Heart left ventricle (tissue), 16 donors: Measurements from ENCODE around the gene NOP53. TPM values are rescaled to one million over a fixed set of nuclear protein-coding genes. Genes with fewer than 3 reads are reported as not detected.

Experiments used
- ATAC-seq, 4 donors: fragments of 200-7000 bp; cut with Tn5 transposase; one replicate each; pipeline ENCODE4 v1.9.1; 2020 to 2022; ENCODE audit warnings: moderate library complexity in 4 of 4, mild to moderate bottlenecking in 3 of 4, moderate number of reproducible peaks in 1 of 4
- DNase-seq, 5 donors: peaks; one replicate each; pipeline ENCODE4 v3.0.0-alpha.2; 2020
- H3K27ac ChIP-seq, 12 donors: fragments of 200-600 bp; sonication (generic) in 4 of 12; one replicate each; pipeline versions ENCODE4 v1.5.0 to v1.8.0; 2016 to 2022; ENCODE audit warnings: mild to moderate bottlenecking in 2 of 12
- H3K27me3 ChIP-seq, 9 donors: fragments of 200-600 bp; sonication (generic) in 2 of 9; one replicate each; pipeline versions ENCODE4 v1.5.1 to v1.8.0; 2016 to 2022; ENCODE audit warnings: mild to moderate bottlenecking in 3 of 9
- H3K36me3 ChIP-seq, 9 donors: fragments of 200-600 bp; sonication (generic) in 2 of 9; one replicate each; pipeline versions ENCODE4 v1.5.0 to v1.8.0; 2018 to 2022; ENCODE audit warnings: mild to moderate bottlenecking in 2 of 9
- H3K4me1 ChIP-seq, 12 donors: fragments of 200-600 bp; sonication (generic) in 4 of 12; one replicate each; pipeline versions ENCODE4 v1.5.0 to v1.8.0; 2016 to 2022; ENCODE audit warnings: mild to moderate bottlenecking in 3 of 12
- H3K4me3 ChIP-seq, 12 donors: fragments of 200-600 bp; sonication (generic) in 4 of 12; one replicate each; pipeline versions ENCODE4 v1.5.0 to v1.8.0; 2017 to 2022; ENCODE audit warnings: mild to moderate bottlenecking in 9 of 12, moderate library complexity in 4 of 12
- H3K9me3 ChIP-seq, 12 donors: fragments of 200-600 bp; sonication (generic) in 4 of 12; one replicate each; pipeline versions ENCODE4 v1.5.0 to v1.8.0; 2016 to 2022; ENCODE audit warnings: mild to moderate bottlenecking in 1 of 12
- POLR2A ChIP-seq, 2 donors: fragments of 450-650 bp; IDR thresholded peaks; one replicate each; pipeline ENCODE4 v1.6.1; 2017; ENCODE audit warnings: antibody characterized with exemption in 2 of 2, mild to moderate bottlenecking in 2 of 2, moderate library complexity in 2 of 2
- WGBS, 4 donors: extraction: QIAGEN DNeasy Blood & Tissue Kit in 2 of 4; methylation state at CpG; one replicate each; pipeline versions ENCODE4 v1.1.5 to v1.1.7; 2013 to 2018; 5-methylcytosine and 5-hydroxymethylcytosine counted together
- intact Hi-C, 10 donors: fragments of 100-400 bp; cut with DNase I; formaldehyde crosslinking; loops; one replicate each; pipeline versions ENCODE4 v1.11.1 to v1.14.2; 2022
- polyA plus RNA-seq, 2 donors: library from polyadenylated mRNA; stranded (reverse); fragments of 200-250 nt; gene quantifications; one replicate each; pipeline ENCODE4 v1.2.3, GENCODE V29; 2013
- total RNA-seq, 9 donors: library from RNA; depleted of rRNA in 2 of 9; stranded (reverse); fragments of >200 nt in 2 of 9; fragmentation: NEBNext Ultra II Directional in 3 of 9; extraction: Animal tissue kit (Norgen Biotek cat#: 25700) in 3 of 9; gene quantifications; one replicate each; pipeline versions ENCODE4 v1.1.0 to v1.2.4, GENCODE V29; 2016 to 2023
- TF ChIP-seq, protein P1 (sequence below), 12 donors: fragments of 200-600 bp; sonication (generic) in 4 of 12; IDR thresholded peaks; one replicate each; pipeline versions ENCODE4 v1.5.0 to v1.8.0; 2018 to 2022; ENCODE audit warnings: antibody characterized with exemption in 12 of 12, mild to moderate bottlenecking in 5 of 12
- donor health status: ischemic (EF 13 %, LVEDD 7.1; RV severe dilation, severe dysfunction).
- donor health status: healthy with polysubstance abuse.
- donor health status: DM: no; HTN: yes; CAD: no.
- donor health status: DM: no; HTN: no; CAD: no.
- donor health status: ischemic (EF 25% LVEDD 6.9; RV normal size, moderate dysfunction).
- donor health status: ischemic (EF 25% LVEDD 5.7; RV mildly dilated, moderate dysfunction).
- donor health status: healthy.
- donor health status: DM: yes; HTN: yes; CAD: no.
- donor health status: ischemic (EF 35%, LVEDD 5.7; RV mildly dilated, moderate dysfunction).
- donor health status: nonischemic (EF 11% LVEDD 7.7; RV severe dilation, severe dysfunction).
- donor health status: DM: yes; HTN: yes; CAD: no.
- donor health status: PGD.
- donor health status: ischemic (EF 29% LVEDD 5.4; RV normal size, mild dysfunction).
- donor health status: nonischemic (EF 23%, LVEDD 6.1; RV moderate dilation, normal function).

Gene NOP53
- total and polyA plus RNA-seq, 11 donors: 132 to 259 (median 172) TPM

DNA sequence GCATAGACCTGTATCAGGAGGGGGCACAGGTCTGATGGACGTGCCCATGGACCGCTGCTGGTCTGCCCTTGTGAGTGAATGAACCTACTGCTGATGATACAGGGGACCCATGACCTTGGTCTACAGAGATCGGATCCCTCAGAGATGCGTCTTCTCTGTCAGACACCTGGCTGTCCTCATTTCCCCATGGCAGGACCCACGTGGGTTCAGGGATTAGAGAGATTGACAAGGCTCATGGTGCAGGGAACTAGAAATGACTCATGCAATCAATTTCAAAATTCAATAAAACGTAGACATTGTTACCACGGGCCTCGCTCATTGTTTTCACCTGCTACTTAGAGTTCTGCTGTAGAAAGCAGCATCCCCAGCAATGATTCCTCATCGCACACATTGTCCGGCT lies 60.0 kb downstream of the NOP53 start:
- 84 to 89% (median 86%) methylated on average over 10 of the region's 10 CpGs for WGBS, 4 donors

GRCh38 chr19:47806435-47806834 lies 61.1 kb downstream of the NOP53 start:
- no peaks in the 10 kb centered on the region for H3K36me3 ChIP-seq
- peaks cover 0 to 2% (median 0%) of the 10 kb centered on the region in 12 donors for H3K9me3 ChIP-seq
- no peak for TF ChIP-seq POLR2A (IDR thresholded peaks at IDR 0.05)
- TF ChIP-seq, protein P1, sequence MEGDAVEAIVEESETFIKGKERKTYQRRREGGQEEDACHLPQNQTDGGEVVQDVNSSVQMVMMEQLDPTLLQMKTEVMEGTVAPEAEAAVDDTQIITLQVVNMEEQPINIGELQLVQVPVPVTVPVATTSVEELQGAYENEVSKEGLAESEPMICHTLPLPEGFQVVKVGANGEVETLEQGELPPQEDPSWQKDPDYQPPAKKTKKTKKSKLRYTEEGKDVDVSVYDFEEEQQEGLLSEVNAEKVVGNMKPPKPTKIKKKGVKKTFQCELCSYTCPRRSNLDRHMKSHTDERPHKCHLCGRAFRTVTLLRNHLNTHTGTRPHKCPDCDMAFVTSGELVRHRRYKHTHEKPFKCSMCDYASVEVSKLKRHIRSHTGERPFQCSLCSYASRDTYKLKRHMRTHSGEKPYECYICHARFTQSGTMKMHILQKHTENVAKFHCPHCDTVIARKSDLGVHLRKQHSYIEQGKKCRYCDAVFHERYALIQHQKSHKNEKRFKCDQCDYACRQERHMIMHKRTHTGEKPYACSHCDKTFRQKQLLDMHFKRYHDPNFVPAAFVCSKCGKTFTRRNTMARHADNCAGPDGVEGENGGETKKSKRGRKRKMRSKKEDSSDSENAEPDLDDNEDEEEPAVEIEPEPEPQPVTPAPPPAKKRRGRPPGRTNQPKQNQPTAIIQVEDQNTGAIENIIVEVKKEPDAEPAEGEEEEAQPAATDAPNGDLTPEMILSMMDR (IDR thresholded peaks at IDR 0.05): no peak
- no peaks in the 10 kb centered on the region for H3K27me3 ChIP-seq
- ATAC-seq: no peak
- intact Hi-C loops: no loop called here
- no peak overlapping the region for H3K27ac ChIP-seq
- no peak for DNase-seq
- H3K4me3 ChIP-seq: no peak overlapping the region
- no peaks in the 10 kb centered on the region for H3K4me1 ChIP-seq
- WGBS, 4 donors: 73 to 82% (median 79%) methylated on average over 6 of the region's 6 CpGs

More for the DNA sequence above, 60.0 kb downstream of the NOP53 start:
- DNase-seq: no peak
- Histone ChIP-seq H3K4me3 (no peak overlapping the region), H3K27ac (no peak overlapping the region), H3K4me1 (no peaks in the 10 kb centered on the region), H3K27me3 (no peaks in the 10 kb centered on the region), H3K9me3 (peaks cover 0 to 8% (median 0%) of the 10 kb centered on the region in 12 donors), H3K36me3 (no peaks in the 10 kb centered on the region)
- TF ChIP-seq POLR2A (IDR thresholded peaks at IDR 0.05): no peak
- TF ChIP-seq, protein P1 (IDR thresholded peaks at IDR 0.05): no peak
- intact Hi-C loops: no loop called here
- no peak for ATAC-seq

Other genes starting within 250 kb of the NOP53 start
- 100 to 1,000 TPM; 113 to 238 (median 125) TPM for gene NAPA, start 230.5 kb upstream of the NOP53 start, total RNA-seq
- 100 to 1,000 TPM; 118 to 121 TPM for gene NAPA, start 230.5 kb upstream of the NOP53 start, polyA plus RNA-seq
- gene ZNF541, start 172.4 kb upstream of the NOP53 start, total RNA-seq: 1 to 10 TPM in 6 of 9 donors, under 1 TPM in 3; 0.63 to 3.8 (median 1.1) TPM
- 1 to 10 TPM in 1 of 2 donors, under 1 TPM in 1; 0.15 to 1.1 TPM for gene ZNF541, start 172.4 kb upstream of the NOP53 start, polyA plus RNA-seq
- gene BICRA, start 136.4 kb upstream of the NOP53 start, total RNA-seq: 10 to 100 TPM in 3 of 9 donors, 1 to 10 TPM in 6; 5.3 to 14.5 (median 8.7) TPM
- gene BICRA, start 136.4 kb upstream of the NOP53 start, polyA plus RNA-seq: 1 to 10 TPM; 7.2 to 7.6 TPM
- 100 to 1,000 TPM in 1 of 9 donors, 10 to 100 TPM in 8; 39.9 to 133 (median 45.1) TPM for gene EHD2, start 32.1 kb upstream of the NOP53 start, total RNA-seq
- gene EHD2, start 32.1 kb upstream of the NOP53 start, polyA plus RNA-seq: 10 to 100 TPM; 30.6 to 52.7 TPM
- gene SELENOW, start 33.2 kb downstream of the NOP53 start, total RNA-seq: 1,000 to 10,000 TPM in 5 of 9 donors, 100 to 1,000 TPM in 4; 790 to 2,748 (median 1,081) TPM
- gene SELENOW, start 33.2 kb downstream of the NOP53 start, polyA plus RNA-seq: 1,000 to 10,000 TPM in 1 of 2 donors, 100 to 1,000 TPM in 1; 647 to 2,041 TPM
- gene TPRX1, start 59.0 kb downstream of the NOP53 start, total RNA-seq: not detected
- not detected for gene TPRX1, start 59.0 kb downstream of the NOP53 start, polyA plus RNA-seq
- gene CRX, start 76.4 kb downstream of the NOP53 start, total RNA-seq: not detected
- not detected for gene CRX, start 76.4 kb downstream of the NOP53 start, polyA plus RNA-seq
- gene TPRX2, start 113.7 kb downstream of the NOP53 start, total RNA-seq: not detected
- gene TPRX2, start 113.7 kb downstream of the NOP53 start, polyA plus RNA-seq: not detected
- not detected for gene SULT2A1, start 140.8 kb downstream of the NOP53 start, total RNA-seq
- not detected for gene SULT2A1, start 140.8 kb downstream of the NOP53 start, polyA plus RNA-seq
- not detected for gene BSPH1, start 246.6 kb downstream of the NOP53 start, total RNA-seq
- gene BSPH1, start 246.6 kb downstream of the NOP53 start, polyA plus RNA-seq: not detected
- not detected for gene ELSPBP1, start 249.1 kb downstream of the NOP53 start, total RNA-seq
- gene ELSPBP1, start 249.1 kb downstream of the NOP53 start, polyA plus RNA-seq: not detected